HG02588 (cell line): ENCODE measurements around the gene KCNJ1.
A peak's percentile ranks its signal among the peaks of the same experiment; 100 is the strongest.

Source experiments
- ATAC-seq: cut with Tn5 transposase; IDR thresholded peaks from one replicate; pipeline ENCODE4 v1.9.1; 2021; ENCODE audit warnings: mild to moderate bottlenecking, moderate library complexity; ENCODE audit not compliant: unreplicated experiment

The KCNJ1 gene

DNA sequence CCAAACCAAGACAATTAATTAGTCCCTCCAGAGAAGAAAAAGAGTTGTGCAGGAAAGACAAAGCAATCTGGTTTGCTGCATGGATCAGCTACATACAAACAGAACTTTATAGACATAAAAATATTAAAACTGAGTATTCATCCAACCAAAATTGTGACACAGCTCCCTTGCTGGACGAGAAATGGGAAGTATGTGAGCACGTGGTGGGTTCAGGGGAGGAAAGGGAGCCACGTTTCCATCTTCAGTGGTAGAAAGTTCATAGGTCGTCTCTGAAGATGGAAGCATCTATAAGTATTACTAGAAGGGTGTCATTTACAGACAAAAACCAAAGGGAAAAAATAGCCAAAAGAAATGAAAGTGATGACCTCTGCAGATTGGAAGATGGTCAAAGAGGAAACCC, 17.0 kb upstream of the KCNJ1 start:
- ATAC-seq = no peak

DNA sequence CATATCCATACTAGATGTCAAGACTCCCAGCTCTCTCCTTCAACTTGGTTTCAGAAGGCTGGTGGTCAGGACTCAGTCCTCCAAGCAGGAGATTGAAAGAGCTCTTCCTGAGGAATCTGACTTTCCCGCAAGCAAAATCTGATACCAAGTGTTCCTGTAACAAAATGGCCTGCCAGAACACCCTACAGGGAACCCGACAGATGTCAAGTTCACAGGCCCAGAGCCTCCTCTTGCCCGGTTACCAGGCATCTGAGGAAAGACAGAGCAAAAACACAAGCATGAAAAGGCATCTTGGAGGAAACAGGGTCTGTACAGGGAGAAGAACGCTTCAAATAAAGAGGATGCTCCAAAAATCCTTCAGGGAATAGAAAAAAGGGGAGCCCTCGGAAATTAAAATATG, 15.4 kb upstream of the KCNJ1 start:
- ATAC-seq = no peak

DNA sequence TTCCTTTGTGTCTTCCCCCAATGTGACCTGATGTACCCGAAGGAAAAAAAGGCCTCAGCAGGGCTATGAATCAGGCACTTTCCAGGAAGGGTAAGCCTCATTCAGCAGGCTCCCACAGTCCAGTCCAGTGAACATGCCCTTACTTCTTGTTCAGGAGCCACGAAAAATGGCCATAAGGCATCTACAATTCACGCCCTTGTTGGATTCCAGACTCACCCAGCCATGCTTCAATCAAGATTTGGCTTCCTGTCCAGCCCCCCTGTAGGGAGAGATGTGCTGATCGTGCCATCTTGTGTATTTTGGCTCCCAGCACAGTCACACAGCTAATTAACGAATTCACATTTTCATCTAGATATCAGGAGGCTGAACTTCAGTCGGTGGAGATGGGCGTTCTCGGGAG, 14.1 kb upstream of the KCNJ1 start:
- ATAC-seq = no peak

DNA sequence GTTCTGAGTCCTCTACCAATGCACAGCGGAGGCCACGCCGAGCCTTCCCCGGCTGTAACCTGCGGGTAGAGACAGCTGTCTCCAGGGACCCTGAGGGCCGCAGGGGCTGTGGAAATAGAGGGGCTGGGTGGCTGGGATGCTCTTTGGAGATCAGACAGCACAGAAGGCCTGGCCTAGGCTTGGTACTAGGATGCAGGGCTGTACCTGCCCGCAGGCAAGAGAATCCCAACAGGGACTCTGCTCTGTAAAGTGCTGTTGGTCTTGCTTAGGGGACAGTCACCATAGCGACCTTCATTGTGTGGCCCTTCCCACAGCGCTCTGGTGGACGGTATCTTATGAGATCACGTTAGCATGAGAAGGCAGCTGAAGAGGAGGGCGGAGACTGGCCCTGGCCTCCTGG, 12.7 kb upstream of the KCNJ1 start:
- no peak for ATAC-seq

DNA sequence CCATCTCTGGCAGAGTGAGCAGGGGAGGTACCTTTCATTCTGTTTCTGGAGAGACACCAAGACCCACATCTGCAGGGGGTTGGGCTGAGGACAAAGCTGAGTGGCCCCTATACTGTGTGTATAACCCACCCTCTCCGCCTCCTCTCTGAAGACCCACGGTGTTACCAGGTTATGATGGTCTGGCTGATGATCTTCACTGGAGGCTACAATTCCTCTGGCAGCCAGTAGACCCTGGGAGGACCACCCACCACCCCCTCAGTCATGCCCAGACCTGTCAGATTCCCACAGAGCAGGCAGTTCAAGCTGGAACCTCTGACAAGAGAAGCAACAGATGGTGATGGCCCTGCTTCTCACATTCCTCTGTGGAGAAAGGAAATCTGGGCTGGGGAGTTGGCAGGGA, 11.4 kb upstream of the KCNJ1 start:
- ATAC-seq = no peak

DNA sequence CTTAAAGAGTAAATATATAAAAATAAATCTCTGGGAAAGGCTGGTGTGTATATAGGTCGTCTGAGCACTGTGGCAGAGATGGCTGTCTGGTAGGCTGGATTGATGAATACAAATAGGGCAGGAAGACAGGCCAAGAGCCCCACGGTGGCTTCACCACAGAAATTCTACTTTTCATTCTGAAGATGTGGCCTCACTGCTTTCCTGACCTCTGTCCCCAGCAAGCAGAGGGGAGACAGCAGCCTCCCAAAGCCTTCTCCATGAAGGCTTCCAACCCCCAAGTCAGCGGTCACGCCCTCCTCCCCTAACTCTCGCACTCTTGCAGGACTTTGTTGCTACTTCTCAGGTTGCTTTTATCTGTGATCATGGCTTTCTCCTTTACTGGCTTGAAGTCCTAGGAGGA, 10.6 kb upstream of the KCNJ1 start:
- no peak for ATAC-seq

DNA sequence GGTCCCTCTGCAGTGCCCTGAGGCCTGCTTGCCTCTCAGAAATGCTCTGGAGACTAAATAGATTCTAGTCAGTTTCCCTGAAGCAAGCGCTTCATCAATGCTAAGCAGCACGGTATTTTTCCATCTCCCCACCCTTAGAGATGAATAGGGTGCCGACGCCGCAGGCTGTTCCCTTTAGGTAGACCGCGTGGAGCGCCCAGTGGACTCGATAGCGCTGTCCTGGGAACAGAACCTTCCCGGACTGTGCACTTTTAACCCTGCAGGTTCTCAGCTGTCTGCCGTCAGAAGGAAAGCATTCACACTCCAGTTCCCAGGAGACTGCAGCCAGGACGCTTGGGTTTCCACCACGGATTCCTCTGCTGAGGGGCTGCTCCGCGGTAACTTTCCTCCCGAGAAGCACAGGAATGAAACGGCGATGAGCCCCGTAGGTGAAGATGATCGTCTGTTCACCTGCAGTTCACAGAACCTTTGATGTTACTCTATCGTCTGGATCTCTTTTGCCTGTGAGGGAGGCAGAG, 9.1 kb upstream of the KCNJ1 start:
- ATAC-seq = no peak

DNA sequence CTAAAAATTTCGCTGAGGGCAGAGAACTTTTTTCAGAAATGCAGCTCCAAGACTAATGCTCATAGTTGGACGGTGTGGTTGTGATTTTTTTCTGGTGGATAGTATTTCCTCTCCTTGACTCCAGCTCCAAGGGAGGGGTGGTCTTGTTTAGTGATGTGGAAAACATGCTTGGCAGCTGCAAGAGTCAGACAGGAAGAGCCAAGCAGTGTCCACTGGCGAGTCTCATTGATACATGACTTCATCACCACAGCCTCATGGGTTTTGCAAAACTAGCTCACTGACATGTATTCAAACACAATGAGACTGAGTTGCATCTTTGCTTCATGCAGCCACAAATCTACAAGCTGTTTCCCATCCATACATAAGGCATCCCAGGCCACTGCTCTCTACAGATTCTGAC, 7.3 kb upstream of the KCNJ1 start:
- ATAC-seq = no peak

DNA sequence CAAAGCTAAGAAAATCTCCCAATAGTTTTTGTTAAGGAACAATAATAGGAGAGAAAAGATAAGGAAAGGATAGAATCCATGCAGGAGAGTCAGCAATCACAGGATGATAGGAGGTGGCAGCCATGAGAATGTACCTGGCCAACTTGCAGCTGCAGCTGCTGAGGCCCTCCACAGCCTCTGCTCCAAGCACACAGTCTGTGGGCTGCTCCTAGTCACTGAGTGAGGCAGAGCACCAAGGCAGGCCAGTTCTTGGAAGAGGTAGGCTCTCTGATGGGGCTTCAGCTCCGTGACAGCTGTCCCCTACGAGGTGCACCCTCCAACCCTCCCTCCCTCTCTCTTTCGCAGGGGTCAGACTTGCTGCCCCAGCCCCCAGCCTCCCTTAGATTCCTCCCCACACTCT, 5.5 kb upstream of the KCNJ1 start:
- ATAC-seq = no peak

DNA sequence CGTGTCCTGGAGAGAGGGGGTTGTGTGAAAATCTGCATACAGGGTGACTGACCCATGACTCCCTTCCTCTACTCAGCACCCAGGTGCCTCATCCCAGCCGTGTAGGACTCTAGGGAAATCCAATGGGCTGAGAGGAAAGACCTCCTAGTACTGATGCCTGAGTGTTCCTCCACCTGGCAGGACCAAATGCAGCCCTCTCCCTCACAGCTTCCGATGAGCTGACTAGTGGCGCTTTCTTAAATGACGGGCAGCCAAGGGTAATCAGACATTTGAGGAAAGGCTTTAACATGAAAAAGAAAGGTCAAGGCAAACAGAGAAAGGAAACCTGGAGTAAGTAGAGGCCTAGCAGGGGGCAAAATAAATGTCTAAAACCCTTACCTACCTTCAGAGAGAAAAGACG, 5.0 kb upstream of the KCNJ1 start:
- ATAC-seq = no peak

DNA sequence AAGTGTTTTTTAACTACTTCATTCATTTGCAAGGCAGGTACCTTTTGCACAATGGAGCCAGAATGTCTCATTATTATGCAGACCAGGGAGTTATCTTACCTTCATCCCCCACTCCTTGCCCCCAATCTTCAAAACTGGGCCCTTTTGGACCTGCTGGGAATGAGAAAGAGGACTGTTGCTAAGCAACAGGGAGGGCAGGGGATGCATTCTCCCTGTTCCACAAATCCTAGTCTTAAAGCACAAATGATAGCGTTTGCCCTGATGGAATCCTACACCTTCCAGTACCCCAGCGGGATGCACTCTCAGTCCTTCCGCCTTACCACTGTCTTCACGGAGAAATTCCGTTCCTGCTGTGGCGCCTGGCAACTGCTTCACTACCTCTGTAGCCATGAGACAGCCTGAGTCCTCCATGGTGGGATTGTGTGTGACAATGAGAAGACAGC, 4.1 kb upstream of the KCNJ1 start:
- ATAC-seq = no peak

DNA sequence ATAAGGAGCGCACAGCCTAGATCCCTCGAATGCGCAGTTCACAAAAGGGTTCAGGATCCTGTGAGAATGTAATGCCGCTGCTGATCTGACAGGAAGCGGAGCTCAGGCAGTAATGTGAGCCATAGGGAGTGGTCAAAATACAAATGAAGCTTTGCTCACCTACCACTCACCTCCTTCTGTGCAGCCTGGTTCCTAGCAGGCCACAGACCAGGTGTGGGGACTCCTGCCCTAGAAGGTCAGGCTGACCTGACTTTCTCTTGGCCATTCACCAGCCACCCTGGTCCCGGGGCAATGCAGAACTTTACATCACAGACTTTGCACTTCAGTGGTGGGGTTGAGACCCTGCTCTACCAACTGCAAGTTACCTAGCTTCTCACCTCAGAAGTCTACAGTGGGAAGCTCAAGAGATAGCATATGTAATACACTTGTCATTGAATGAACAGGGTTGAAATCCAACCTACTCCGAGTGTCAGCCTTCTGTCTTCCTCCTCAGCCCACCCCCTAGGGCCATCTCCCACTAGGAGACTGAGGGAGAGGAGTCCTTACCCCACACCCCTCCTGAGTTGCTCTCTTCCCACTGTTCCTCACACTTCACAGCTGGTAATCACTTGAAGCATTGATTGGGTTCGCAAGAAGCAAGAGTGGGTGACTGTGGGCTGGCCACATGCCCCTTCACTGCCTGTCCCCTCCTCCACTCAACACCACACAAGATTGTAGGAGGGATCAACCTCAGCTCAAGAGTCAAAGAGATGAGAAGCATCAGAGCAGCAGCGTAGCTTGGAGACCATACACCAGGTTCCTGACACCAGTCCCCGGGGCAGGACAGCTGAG, 2.0 kb upstream of the KCNJ1 start:
- ATAC-seq = no peak

DNA sequence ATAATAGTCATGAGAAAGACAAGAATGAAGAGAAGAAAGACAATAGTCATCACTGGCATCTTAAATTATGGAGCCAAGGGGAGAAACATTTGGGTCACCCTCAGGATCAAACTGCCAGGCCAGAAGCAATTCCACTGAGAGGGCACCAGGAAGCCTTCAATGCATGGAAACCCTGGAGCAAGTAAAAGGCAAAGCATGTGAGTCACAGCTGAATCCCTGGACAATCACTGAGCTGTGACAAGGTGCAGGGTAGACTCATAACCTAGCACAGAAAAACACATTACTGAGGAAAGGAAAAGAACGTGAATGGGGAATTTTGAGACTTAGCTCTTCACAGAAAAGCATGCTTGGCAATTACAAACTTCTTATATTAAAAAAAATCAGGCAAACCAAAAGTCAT, 1.6 kb downstream of the KCNJ1 start:
- ATAC-seq = no peak

DNA sequence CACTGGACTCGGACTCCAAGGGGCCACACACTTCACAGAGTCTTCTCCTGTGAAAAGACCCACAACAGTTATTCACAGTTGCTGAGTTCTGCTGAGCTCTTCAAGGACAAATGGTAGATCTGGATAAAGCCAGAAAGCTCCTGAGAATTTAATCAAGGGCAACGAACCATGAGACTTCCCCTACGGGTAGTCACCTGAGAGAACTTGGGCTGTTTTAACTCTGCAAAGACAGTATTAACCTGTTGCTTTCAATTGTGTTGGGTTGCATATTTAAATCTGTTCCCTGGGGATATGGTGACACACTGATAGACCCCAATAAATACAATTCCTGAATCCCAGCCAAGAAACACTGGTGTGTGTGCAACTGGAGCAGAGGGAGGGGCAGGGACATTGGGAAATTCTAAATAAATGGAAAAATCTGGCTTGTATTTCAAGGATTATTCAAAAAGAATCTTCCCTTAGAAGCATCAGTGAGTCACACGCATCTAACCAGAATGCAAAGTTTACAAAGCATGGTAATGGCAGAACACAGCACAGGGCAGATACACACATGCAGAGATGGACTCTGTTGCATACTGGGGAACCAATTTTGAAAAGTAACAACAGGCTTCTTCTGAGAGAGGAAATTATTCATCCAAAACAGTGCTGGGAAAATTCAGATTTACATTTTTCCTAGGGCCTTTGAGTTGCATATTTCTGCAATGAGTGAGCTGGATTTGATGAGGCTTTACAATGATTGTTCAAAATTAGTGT, 4.0 kb downstream of the KCNJ1 start:
- ATAC-seq = no peak

DNA sequence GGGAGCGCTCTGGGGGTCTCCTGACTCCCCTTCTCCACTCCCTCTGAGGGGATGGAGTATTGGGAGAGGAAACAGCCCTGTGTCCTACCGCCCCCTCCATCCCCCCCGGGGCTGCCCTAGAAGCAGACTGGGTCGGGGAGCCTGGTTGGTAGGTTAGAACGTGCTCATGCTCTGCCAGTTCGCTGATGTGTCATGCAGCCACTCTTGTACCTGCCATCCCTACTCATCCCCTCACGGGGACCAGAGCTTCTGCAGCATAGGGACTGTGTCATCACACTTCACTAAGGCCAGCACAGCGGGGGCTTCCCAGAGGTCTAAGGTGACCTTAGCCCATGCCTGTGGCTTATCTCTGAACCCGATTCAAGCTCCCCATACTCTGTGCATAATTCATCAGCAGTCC, 4.7 kb downstream of the KCNJ1 start:
- ATAC-seq = no peak

DNA sequence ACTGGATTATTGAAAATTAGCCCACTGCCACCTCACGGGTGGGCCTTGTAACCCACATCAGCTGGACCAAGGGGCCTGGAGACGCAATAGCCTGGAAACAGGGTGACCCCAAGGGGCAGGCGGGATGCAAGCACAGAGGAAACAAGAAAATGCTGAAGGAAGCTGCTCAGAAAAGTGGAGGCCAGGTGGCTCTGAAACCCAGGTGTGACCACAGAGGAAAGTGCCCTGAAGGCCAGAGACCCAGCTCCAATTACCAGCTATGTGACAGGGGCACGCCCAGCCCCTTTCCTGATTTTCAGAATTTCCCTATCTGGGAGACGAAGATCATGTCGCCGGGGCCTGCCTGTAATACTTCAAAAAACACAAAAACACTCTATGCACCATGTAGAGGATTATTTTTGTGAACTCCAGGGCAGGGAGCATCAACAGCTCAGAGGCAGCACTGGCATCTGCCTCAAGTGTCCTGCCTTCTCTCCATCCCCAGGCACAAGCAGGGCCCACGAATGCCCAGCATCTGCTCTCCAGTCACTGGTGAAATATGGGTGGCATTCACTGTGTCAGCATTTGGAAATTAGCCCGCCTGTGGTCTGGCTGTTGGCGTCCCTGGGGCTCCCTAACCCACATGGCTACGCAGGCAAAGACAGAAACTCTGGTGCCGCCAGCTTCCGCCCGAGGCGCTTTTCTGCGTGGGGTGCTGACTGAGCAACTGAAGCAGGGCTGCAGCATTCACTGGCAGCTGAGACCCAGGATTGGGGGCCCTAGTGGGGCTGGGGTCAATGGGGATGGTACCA, 6.3 kb downstream of the KCNJ1 start:
- ATAC-seq = no peak

DNA sequence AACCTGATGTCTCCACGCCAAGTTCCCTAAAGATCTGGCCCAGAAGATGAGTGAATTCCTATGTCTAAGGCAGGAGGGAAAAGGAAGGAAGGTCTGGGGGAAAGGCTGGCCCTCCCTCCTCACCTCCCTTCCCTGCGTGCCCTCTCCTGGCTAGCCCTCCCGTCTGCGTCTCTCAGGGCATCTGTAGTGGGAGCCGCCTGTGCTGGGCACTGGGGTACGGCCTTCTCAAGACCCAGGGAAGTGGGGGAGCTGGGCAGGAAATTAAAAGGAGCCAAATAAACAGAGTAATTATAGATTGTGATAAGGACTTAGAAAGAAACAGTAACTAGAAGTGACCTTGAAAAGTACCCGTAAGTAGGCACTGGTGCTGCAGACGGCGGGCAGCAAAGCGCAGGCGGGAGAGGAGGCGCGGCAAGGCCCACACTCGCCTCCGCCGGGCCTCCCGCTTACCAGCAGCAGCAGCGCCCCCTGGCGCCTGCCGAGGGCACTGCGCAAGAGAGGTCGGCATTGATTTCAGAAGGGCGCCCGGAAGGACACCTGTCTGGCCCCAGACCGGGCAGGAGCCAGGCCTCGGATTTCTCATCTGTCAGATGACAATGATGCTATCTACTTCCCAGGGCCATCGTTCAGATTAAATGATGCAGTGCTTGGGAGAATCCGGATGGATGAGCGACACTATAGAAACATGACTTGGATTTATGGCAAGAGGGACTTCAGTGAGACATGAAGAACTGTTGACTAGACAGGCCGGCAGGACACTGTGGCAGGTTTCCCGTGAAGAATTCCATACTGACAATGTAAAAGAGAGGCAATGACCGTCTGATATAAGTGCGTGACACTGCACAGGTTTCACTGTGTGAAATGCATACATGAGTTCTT, 7.3 kb downstream of the KCNJ1 start:
- ATAC-seq = peak; percentile 87

DNA sequence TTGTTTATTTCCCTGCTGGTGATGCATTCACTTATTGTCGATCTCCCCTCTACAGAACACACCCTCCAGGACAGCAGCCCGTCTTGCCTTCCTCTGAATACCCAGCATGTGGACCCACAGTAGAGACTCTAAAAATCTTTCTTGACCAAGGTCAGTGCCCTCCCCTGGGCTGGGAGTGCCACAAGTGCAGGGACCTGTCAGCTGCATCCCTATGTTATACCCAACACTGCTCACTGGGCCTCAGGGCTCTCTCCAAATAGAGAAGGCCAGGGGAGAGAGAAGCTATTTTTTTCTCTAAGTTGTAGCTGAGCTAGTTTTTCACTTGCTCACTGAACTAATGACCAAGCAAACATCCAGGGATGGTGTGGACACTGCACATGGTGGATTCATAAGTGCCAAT, 9.8 kb downstream of the KCNJ1 start:
- ATAC-seq = no peak

DNA sequence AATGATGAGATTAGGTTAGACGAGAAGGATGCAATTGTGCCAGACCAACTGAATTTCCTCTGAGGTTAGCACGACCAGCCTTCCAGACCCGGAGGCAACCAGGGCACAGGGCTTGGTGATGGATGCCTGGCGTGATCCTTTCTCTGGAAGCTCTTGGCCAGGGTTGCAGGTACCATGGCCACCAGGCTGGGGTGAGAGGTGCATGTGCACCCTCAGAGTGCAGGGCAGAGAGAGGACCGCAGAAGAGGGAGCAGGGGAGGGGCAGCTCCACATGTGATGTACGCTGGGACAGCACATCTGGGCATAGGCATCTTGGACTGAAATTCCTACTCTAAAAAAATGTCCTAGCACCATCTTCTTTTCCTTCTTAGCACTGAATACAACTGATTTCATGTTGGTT, 10.9 kb downstream of the KCNJ1 start:
- ATAC-seq = no peak

DNA sequence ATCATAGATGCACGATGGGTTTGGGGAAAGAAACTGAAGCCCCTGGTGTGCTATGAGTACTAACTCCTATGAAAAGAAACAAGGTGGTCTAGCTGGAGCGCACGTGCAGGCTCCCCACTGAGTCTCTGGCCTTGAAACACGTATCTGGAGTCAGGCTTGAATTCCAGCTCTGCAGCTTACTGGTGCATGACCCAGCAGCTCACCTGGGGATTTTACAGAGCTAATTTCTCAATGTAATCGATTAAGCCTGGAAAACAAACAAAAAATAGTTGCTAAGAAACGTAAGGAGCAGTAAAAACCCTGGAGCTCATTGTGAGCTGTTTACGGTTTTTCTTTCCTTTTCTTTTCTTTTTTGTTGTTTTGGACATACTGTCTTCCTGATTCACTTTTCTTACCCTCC, 12.3 kb downstream of the KCNJ1 start:
- no peak for ATAC-seq
